Neural progenitor cell (in vitro differentiated cells): ENCODE data around the gene ATG13. TPM values are rescaled to one million over a fixed set of nuclear protein-coding genes. Genes with fewer than 3 reads are reported as not detected.

Experiments
- DNase-seq: peaks from one replicate; pipeline ENCODE4 v3.0.0-alpha.2; 2016; ENCODE audit warnings: low spot score
- H2AFZ ChIP-seq: fragments of 200-600 bp; sonication (generic); replicated peaks from 2 replicates; pipeline ENCODE4 v1.6.1; 2016; ENCODE audit warnings: antibody characterized with exemption
- H3F3A ChIP-seq: fragments of 200-600 bp; sonication (generic); 2 replicates; pipeline ENCODE4 v1.6.1; 2016; ENCODE audit warnings: antibody characterized with exemption, low read depth
- H3K27ac ChIP-seq: fragments of 200-600 bp; sonication (generic); 2 replicates; pipeline ENCODE4 v1.5.1; 2016; ENCODE audit warnings: mild to moderate bottlenecking
- H3K27me3 ChIP-seq: fragments of 200-600 bp; sonication (generic); 2 replicates; pipeline ENCODE4 v1.6.1; 2016; ENCODE audit warnings: mild to moderate bottlenecking, moderate library complexity
- H3K36me3 ChIP-seq: fragments of 200-600 bp; sonication (generic); 2 replicates; pipeline ENCODE4 v1.5.1; 2016
- H3K4me1 ChIP-seq: fragments of 200-600 bp; sonication (generic); 2 replicates; pipeline ENCODE4 v1.6.1; 2016; ENCODE audit warnings: mixed run types
- H3K4me2 ChIP-seq: fragments of 200-600 bp; sonication (generic); 2 replicates; pipeline ENCODE4 v1.6.1; 2016
- H3K4me3 ChIP-seq: fragments of 200-600 bp; sonication (generic); 2 replicates; pipeline ENCODE4 v1.5.1; 2016
- H3K79me2 ChIP-seq: fragments of 200-600 bp; sonication (generic); 2 replicates; pipeline ENCODE4 v1.6.1; 2016; ENCODE audit warnings: low read depth
- H3K9ac ChIP-seq: fragments of 200-600 bp; sonication (generic); 2 replicates; pipeline ENCODE4 v1.6.1; 2016
- H3K9me3 ChIP-seq: fragments of 200-600 bp; sonication (generic); 2 replicates; pipeline ENCODE4 v1.5.1; 2016; ENCODE audit warnings: low read depth
- H4K20me1 ChIP-seq: fragments of 200-600 bp; sonication (generic); 2 replicates; pipeline ENCODE4 v1.6.1; 2016; ENCODE audit warnings: low read depth
- H3K27ac Mint-ChIP-seq: 3 replicates; pipeline ENCODE4 v1.8.0; 2021; ENCODE audit warnings: mixed read lengths
- H3K27me3 Mint-ChIP-seq: 2 replicates; pipeline ENCODE4 v1.8.0; 2022; ENCODE audit warnings: low read depth, mild to moderate bottlenecking, inconsistent platforms, moderate library complexity, mixed read lengths; ENCODE audit not compliant: insufficient read depth
- H3K36me3 Mint-ChIP-seq: 3 replicates; pipeline ENCODE4 v1.8.0; 2021; ENCODE audit warnings: mixed read lengths
- H3K4me1 Mint-ChIP-seq: 3 replicates; pipeline ENCODE4 v1.8.0; 2021; ENCODE audit warnings: mixed read lengths
- H3K4me3 Mint-ChIP-seq: 3 replicates; pipeline ENCODE4 v1.8.0; 2021; ENCODE audit warnings: mild to moderate bottlenecking, moderate library complexity, mixed read lengths
- H3K9me3 Mint-ChIP-seq: 3 replicates; pipeline ENCODE4 v1.8.0; 2020; ENCODE audit warnings: mixed read lengths
- CTCF ChIP-seq: fragments of 200-600 bp; sonication (generic); IDR thresholded peaks from 2 replicates; pipeline ENCODE4 v1.5.1; 2017; ENCODE audit warnings: antibody characterized with exemption, mild to moderate bottlenecking
- EZH2 ChIP-seq: fragments of 200-600 bp; sonication (generic); IDR thresholded peaks from 2 replicates; pipeline ENCODE4 v1.6.1; 2017; ENCODE audit warnings: antibody characterized with exemption, mild to moderate bottlenecking, moderate library complexity
- EZH2phosphoT487 ChIP-seq: fragments of 200-600 bp; sonication (generic); IDR thresholded peaks from 2 replicates; pipeline ENCODE4 v1.6.1; 2017; ENCODE audit warnings: antibody characterized with exemption
- total RNA-seq: library from RNA; depleted of rRNA; stranded (reverse); fragments of >200 nt; gene quantifications from 2 replicates; pipeline ENCODE4 v1.2.3, GENCODE V29; 2015; ENCODE audit warnings: low replicate concordance

ATG13 gene
- total RNA-seq, 1 donor from 2014 or later, result 75.4 TPM

- Mint-ChIP-seq H3K9me3 (no peaks in the 10 kb centered on the region), H3K27me3 (peaks cover 10% of the 10 kb centered on the region), H3K27ac (no peak overlapping the region), H3K4me1 (peaks cover 39% of the 10 kb centered on the region), H3K36me3 (peaks cover 6% of the 10 kb centered on the region), H3K4me3 (peak overlapping the region; percentile 99)
- peaks cover 5% of the 10 kb centered on the region for H3K4me1 ChIP-seq
- no peak overlapping the region for H3K27ac ChIP-seq
- no peaks in the 10 kb centered on the region for H3K36me3 ChIP-seq
- no peak overlapping the region for H2AFZ ChIP-seq
- no peaks in the 10 kb centered on the region for H3K27me3 ChIP-seq
- no peaks in the 10 kb centered on the region for H3K9me3 ChIP-seq
- no peak overlapping the region for H3K9ac ChIP-seq
- no peak for DNase-seq
- no peak overlapping the region for H3K4me2 ChIP-seq
- H3K4me3 ChIP-seq, result no peak overlapping the region
- peaks cover 9% of the 10 kb centered on the region for H3F3A ChIP-seq
- TF ChIP-seq CTCF (no peak), EZH2phosphoT487 (no peak), EZH2 (no peak)
- H3K79me2 ChIP-seq, result peaks cover 38% of the 10 kb centered on the region
- H4K20me1 ChIP-seq, result no peaks in the 10 kb centered on the region
Observed at GRCh38 chr11:46698597-46698996, 81.2 kb downstream of the ATG13 start.

GRCh38 chr11:46700241-46701077 lies 83.1 kb downstream of the ATG13 start, which contains the start of the genes ARHGAP1 and ZNF408:
TSS of gene ARHGAP1 (minus strand) at chr11:46700619. CDS start at chr11:46696107, 4,512 bp downstream.
TSS of gene ZNF408 (plus strand) at chr11:46701031. CDS start at chr11:46701048, 17 bp downstream.
- peak within 1 kb of the TSS; percentile 100 for H2AFZ ChIP-seq

GRCh38 chr11:46701078-46701654 lies 83.8 kb downstream of the ATG13 start:
- Mint-ChIP-seq H3K27me3 (peaks cover 10% of the 10 kb centered on the region), H3K9me3 (no peaks in the 10 kb centered on the region), H3K4me3 (peak overlapping the region; percentile 99), H3K27ac (peak overlapping the region; percentile 100), H3K4me1 (peaks cover 37% of the 10 kb centered on the region), H3K36me3 (peaks cover 10% of the 10 kb centered on the region)
- Histone ChIP-seq H3K79me2 (peaks cover 38% of the 10 kb centered on the region), H3K27ac (peak overlapping the region; percentile 98), H3K4me1 (peaks cover 5% of the 10 kb centered on the region), H3K36me3 (no peaks in the 10 kb centered on the region), H4K20me1 (no peaks in the 10 kb centered on the region), H3K9ac (peak overlapping the region; percentile 98), H3K4me2 (peak overlapping the region; percentile 81), H3K27me3 (no peaks in the 10 kb centered on the region), H3F3A (peaks cover 9% of the 10 kb centered on the region), H2AFZ (peak overlapping the region; percentile 100), H3K9me3 (no peaks in the 10 kb centered on the region), H3K4me3 (peak overlapping the region; percentile 90)
- TF ChIP-seq CTCF (no peak), EZH2 (peak; percentile 8)
- DNase-seq, result peak; percentile 44

More at GRCh38 chr11:46700241-46701077, 83.1 kb downstream of the ATG13 start, which contains the start of the genes ARHGAP1 and ZNF408:
- Histone ChIP-seq H4K20me1 (no peaks in the 10 kb centered on the region), H3K27me3 (no peaks in the 10 kb centered on the region), H3K27ac (peak within 1 kb of the TSS; percentile 98), H3K79me2 (peaks cover 38% of the 10 kb centered on the region), H3K4me1 (peaks cover 5% of the 10 kb centered on the region), H3K36me3 (no peaks in the 10 kb centered on the region), H3K4me2 (peak within 1 kb of the TSS; percentile 81), H3K9ac (peak within 1 kb of the TSS; percentile 98), H3F3A (peaks cover 9% of the 10 kb centered on the region), H3K4me3 (peak within 1 kb of the TSS; percentile 90), H3K9me3 (no peaks in the 10 kb centered on the region)
- H3K4me1 Mint-ChIP-seq, result peaks cover 39% of the 10 kb centered on the region
- peak within 1 kb of the TSS; percentile 100 for H3K27ac Mint-ChIP-seq
- peak; percentile 64 for TF ChIP-seq EZH2
- TF ChIP-seq EZH2phosphoT487, result no peak
- peaks cover 10% of the 10 kb centered on the region for H3K27me3 Mint-ChIP-seq
- H3K9me3 Mint-ChIP-seq, result no peaks in the 10 kb centered on the region
- DNase-seq, result peak; percentile 99
- peak within 1 kb of the TSS; percentile 99 for H3K4me3 Mint-ChIP-seq
- peaks cover 6% of the 10 kb centered on the region for H3K36me3 Mint-ChIP-seq
